Ectodermal cell (in vitro differentiated cells): ENCODE data around the gene RGS3.

Experiments
- H3K27ac ChIP-seq: 2 replicates; pipeline ENCODE4 v1.7.0; 2013; ENCODE audit warnings: mild to moderate bottlenecking, low read depth, low read length; ENCODE audit not compliant: insufficient read depth, poor library complexity, severe bottlenecking
- H3K27me3 ChIP-seq: 2 replicates; pipeline ENCODE4 v1.7.0; 2013; ENCODE audit warnings: mild to moderate bottlenecking, low read length; ENCODE audit not compliant: insufficient read depth, control insufficient read depth, poor library complexity, severe bottlenecking
- H3K36me3 ChIP-seq: one replicate; pipeline ENCODE4 v1.7.0; 2013; ENCODE audit warnings: low read length; ENCODE audit not compliant: control insufficient read depth, insufficient read depth
- H3K4me1 ChIP-seq: one replicate; pipeline ENCODE4 v1.7.0; 2013; ENCODE audit warnings: low read length; ENCODE audit not compliant: control insufficient read depth, insufficient read depth
- H3K4me3 ChIP-seq: 2 replicates; pipeline ENCODE4 v1.7.0; 2013; ENCODE audit warnings: low read depth, low read length, control low read depth; ENCODE audit not compliant: insufficient read depth
- H3K9me3 ChIP-seq: 2 replicates; pipeline ENCODE4 v1.7.0; 2013; ENCODE audit warnings: mild to moderate bottlenecking, low read length, moderate library complexity; ENCODE audit not compliant: control insufficient read depth
- WGBS, 2 experiments: methylation state at CpG; one replicate each; pipeline ENCODE4 v1.1.7; 2013; ENCODE audit warnings: missing lambda C conversion rate in 2 of 2; 5-methylcytosine and 5-hydroxymethylcytosine counted together

Gene RGS3

DNA sequence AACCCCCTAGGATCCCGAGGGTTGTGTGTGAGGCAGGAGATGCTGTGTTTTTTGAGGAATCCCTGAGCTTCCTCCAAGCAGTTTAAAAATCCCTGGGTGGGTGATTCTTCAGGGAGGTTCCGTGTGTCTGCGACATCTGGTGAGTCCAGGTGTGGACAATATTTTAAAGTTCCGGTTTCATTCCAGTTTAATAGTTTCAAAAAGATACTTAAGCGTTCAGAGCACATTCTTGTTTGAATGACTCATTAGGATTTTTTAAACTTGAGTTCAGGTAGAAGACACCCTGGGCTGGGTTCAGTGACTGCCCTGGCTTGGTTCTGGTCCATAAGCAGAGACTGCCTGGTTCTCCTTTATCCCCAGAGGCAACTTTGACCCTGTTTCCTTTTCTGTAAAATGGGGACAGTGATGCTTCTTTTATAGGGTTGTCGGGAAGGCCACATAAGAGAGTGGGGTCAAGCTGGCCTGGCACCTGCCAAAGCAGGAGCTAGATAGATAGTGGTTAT, 119.2 kb downstream of the RGS3 start:
- no peaks in the 10 kb centered on the region for H3K4me1 ChIP-seq
- H3K36me3 ChIP-seq = no peaks in the 10 kb centered on the region
- H3K27ac ChIP-seq = no peak overlapping the region
- WGBS, 2 experiments = 94% methylated on average over 6 of the region's 6 CpGs
- H3K4me3 ChIP-seq = no peak overlapping the region
- H3K27me3 ChIP-seq = no peaks in the 10 kb centered on the region
- H3K9me3 ChIP-seq = no peaks in the 10 kb centered on the region

DNA sequence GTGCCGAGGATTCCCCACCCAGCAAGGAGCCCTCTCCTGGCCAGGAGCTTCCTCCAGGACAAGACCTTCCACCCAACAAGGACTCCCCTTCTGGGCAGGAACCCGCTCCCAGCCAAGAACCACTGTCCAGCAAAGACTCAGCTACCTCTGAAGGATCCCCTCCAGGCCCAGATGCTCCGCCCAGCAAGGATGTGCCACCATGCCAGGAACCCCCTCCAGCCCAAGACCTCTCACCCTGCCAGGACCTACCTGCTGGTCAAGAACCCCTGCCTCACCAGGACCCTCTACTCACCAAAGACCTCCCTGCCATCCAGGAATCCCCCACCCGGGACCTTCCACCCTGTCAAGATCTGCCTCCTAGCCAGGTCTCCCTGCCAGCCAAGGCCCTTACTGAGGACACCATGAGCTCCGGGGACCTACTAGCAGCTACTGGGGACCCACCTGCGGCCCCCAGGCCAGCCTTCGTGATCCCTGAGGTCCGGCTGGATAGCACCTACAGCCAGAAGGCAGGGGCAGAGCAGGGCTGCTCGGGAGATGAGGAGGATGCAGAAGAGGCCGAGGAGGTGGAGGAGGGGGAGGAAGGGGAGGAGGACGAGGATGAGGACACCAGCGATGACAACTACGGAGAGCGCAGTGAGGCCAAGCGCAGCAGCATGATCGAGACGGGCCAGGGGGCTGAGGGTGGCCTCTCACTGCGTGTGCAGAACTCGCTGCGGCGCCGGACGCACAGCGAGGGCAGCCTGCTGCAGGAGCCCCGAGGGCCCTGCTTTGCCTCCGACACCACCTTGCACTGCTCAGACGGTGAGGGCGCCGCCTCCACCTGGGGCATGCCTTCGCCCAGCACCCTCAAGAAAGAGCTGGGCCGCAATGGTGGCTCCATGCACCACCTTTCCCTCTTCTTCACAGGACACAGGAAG, 120.2 kb downstream of the RGS3 start:
- Histone ChIP-seq H3K4me1 (no peaks in the 10 kb centered on the region), H3K36me3 (no peaks in the 10 kb centered on the region), H3K27me3 (no peaks in the 10 kb centered on the region), H3K4me3 (no peak overlapping the region), H3K27ac (no peak overlapping the region), H3K9me3 (no peaks in the 10 kb centered on the region)
- WGBS, 2 experiments = 94 to 95% methylated on average over 31 of the region's 31 CpGs

DNA sequence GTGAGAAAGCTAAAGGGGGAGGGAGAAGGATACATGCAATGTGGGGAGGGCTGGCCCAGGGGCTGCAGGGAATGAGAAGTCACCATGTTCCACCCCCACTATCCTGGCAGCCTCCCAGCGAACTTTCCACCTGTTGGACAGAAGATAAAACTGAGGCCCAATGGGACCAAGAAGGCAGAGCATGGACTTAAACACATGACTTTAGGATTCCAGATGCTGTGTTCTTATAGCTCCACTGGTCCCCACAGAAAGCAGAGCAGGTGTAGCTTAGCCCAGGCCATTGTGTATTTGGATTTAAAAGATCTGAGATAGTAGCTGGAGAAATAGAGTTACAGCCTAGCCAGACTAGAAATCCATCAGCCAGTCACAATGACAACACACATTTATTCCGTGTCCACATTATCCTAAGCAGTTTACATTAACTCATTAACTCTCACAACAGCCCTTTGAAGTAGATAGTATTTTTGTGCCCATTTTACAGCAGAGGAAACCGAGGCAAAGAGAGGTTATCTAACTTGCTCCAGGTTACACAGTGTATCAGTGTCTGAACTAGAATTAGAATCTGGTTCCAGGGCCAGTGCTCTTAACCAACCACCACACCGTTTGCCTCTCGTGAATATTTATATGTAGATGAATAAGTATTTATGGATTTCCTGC, 121.0 kb downstream of the RGS3 start:
- WGBS, 2 experiments = 87 to 96% methylated on average over 5 of the region's 5 CpGs
- Histone ChIP-seq H3K27me3 (no peaks in the 10 kb centered on the region), H3K4me3 (no peak overlapping the region)

DNA sequence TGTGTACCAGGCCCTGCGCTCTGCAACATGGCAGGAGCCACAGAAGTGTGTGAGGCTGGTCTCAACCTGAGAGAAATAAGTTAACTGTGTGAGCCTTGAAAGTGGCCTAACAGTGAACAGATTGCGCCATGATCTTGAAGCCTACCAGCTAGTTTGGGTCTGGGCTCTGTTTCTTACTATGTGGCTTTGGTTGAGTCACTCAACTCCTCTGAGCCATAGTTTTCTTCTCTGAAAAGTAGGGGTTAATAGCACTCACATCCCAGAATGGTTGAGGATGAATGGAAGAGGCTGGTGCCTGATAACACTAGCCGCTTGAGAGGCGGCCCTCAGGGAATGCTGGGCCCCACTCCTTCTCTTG, 121.5 kb downstream of the RGS3 start:
- H3K4me3 ChIP-seq = no peak overlapping the region
- 88 to 93% methylated on average over 4 of the region's 4 CpGs for WGBS, 2 experiments
- H3K9me3 ChIP-seq = no peaks in the 10 kb centered on the region
- peaks cover 5% of the 10 kb centered on the region for H3K4me1 ChIP-seq
- H3K27me3 ChIP-seq = no peaks in the 10 kb centered on the region
- no peaks in the 10 kb centered on the region for H3K36me3 ChIP-seq
- no peak overlapping the region for H3K27ac ChIP-seq

More for the DNA sequence above, 121.0 kb downstream of the RGS3 start:
- Histone ChIP-seq H3K27ac (no peak overlapping the region), H3K36me3 (no peaks in the 10 kb centered on the region), H3K9me3 (no peaks in the 10 kb centered on the region), H3K4me1 (peaks cover 5% of the 10 kb centered on the region)

DNA sequence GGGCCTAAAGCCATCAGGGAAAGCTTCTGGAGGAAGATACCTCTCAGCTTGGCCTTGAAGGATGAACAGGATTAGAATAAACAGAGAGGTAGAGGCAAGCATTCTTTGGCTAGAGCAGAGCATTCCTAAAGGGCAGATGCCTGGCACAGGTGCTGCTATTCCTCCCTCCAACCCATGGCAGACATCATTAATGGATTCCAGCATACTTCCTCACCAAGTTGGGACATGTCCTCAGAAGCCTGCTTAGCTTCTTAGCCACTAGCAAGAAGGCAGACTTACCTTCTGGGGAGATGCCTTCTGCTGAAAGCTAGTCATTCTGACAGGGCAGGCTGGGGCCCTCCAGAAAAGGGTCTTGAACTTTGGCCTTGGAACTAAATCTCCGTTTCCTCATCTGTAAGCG, 122.0 kb downstream of the RGS3 start:
- Histone ChIP-seq H3K36me3 (no peaks in the 10 kb centered on the region), H3K4me3 (no peak overlapping the region), H3K27ac (no peak overlapping the region), H3K27me3 (no peaks in the 10 kb centered on the region), H3K4me1 (peaks cover 5% of the 10 kb centered on the region), H3K9me3 (no peaks in the 10 kb centered on the region)
- WGBS, 2 experiments = 96 to 97% methylated on average over 2 of the region's 2 CpGs

DNA sequence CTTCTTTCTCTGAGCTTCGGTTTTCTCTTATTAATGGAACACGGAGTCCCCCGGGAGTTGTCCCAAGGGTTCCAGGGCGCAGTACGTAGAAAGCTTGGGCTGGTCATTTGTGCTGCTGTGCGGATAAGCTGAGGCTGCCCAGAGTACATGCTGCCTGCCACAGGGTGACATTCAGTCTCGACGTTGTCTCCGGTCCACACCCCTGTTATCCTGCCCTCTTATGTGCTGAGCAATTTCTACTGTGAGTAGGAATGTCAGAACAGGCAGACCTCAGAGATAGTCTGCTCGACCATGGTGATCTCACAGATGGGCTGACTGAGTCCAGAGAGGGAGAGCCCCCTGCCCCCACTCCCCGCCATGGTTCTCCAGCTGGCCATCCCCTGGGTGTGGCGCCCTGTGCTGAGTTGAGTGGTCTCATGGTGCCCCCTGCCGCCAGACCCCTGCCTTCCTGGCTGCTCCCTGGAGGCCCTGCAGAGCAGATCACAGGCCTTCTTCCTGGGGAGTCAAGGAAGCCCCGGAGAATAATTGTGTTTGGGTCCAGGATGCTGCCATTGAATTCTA, 124.0 kb downstream of the RGS3 start:
- 76 to 79% methylated on average over 14 of the region's 14 CpGs for WGBS, 2 experiments
- no peak overlapping the region for H3K4me3 ChIP-seq
- H3K4me1 ChIP-seq = peaks cover 5% of the 10 kb centered on the region
- H3K27ac ChIP-seq = no peak overlapping the region
- H3K27me3 ChIP-seq = no peaks in the 10 kb centered on the region
- no peaks in the 10 kb centered on the region for H3K36me3 ChIP-seq
- no peaks in the 10 kb centered on the region for H3K9me3 ChIP-seq

DNA sequence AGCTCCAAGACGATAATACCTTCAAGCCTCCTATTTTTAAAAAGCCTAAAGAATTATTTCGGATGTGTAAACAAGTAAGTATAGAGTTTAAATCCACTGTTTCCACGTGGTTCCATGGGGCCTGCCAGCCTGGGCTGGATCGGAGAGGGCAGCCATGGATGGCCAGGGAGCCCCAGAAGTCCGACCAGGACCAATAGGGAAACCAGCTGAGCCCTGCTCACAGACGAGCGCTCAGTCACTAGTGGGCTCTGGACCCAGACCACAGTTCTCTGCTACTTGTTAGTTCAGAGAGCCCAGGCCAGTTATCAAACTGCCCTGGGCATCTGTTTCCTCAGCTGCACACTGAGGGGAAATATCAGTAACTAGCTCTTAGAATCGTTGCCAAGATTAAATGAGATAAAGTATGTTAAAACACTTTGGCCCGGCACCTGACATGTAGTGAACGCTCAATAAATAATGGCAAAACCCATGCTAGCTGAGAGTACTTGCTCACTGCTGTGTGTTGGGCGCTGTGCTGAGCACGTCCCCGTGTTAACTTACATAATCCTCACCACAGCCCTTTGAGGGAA, 124.8 kb downstream of the RGS3 start:
- no peaks in the 10 kb centered on the region for H3K9me3 ChIP-seq
- no peaks in the 10 kb centered on the region for H3K36me3 ChIP-seq
- no peak overlapping the region for H3K4me3 ChIP-seq
- peaks cover 12% of the 10 kb centered on the region for H3K4me1 ChIP-seq
- H3K27me3 ChIP-seq = no peaks in the 10 kb centered on the region
- no peak overlapping the region for H3K27ac ChIP-seq
- WGBS, 2 experiments = 94% methylated on average over 13 of the region's 13 CpGs

DNA sequence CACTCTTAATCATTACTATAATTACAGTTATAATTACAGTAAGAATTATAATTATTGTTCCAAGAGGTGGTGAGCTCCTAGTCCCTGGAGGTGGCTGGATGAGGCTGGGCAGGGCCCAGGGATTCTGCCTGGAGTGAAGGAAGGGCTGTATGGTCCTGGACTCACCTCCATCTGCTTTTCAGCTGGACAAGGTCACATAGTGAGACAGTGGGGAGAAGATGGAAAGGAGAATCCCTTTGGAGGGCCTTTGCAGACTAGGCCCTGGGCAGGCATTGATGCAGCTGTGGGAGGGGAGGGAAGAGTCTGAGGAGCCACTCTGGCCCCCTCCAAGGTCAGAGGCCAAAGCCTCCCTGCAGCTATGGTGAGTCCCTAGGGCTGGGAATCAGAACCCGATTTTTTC, 125.4 kb downstream of the RGS3 start:
- WGBS, 2 experiments = 73 to 81% methylated on average over 1 of the region's 1 CpG
- no peaks in the 10 kb centered on the region for H3K9me3 ChIP-seq
- no peaks in the 10 kb centered on the region for H3K27me3 ChIP-seq
- H3K4me1 ChIP-seq = peaks cover 15% of the 10 kb centered on the region
- H3K27ac ChIP-seq = no peak overlapping the region
- no peaks in the 10 kb centered on the region for H3K36me3 ChIP-seq
- H3K4me3 ChIP-seq = no peak overlapping the region

DNA sequence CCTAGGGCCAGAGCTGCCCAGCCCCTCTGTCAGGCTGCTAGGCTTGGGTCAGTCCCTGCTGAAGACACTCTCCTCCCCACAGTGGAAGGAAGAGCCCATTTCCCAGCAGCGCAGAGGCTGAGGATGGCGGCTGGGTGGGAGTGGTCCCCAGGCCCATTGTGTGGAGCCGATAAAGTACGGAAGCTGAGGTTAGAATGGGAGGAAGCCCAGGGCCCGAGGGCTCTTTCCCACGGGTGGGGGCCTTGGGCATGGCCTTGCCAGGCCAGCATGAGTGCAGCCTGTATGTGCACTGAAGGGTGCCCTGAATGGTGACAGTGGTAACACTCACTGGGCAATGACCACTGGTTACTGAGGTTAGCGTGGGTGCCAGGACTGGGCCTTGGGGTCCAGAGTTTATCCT, 125.9 kb downstream of the RGS3 start:
- no peak overlapping the region for H3K27ac ChIP-seq
- H3K4me1 ChIP-seq = peaks cover 15% of the 10 kb centered on the region
- H3K9me3 ChIP-seq = no peaks in the 10 kb centered on the region
- H3K36me3 ChIP-seq = no peaks in the 10 kb centered on the region
- H3K4me3 ChIP-seq = no peak overlapping the region
- no peaks in the 10 kb centered on the region for H3K27me3 ChIP-seq
- WGBS, 2 experiments = 88 to 90% methylated on average over 7 of the region's 7 CpGs

DNA sequence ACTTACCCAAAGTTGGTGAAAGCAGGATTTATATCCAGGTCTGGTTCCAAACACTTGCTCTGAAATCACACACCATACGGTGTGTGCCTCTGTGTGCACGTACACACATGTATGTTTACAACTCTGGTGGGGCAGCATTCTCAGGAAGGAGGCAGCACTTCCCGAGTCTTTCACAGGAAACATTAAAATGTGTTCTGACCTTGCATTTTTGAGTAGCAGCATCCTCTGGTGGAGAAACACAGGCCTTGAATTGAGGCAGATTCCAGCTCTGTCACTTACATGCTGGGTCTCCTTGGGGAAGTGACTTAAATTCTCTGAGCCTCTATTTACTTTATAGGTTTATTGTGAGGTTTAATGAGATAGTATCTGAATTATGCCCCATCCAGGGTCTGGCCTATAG, 126.4 kb downstream of the RGS3 start:
- Histone ChIP-seq H3K36me3 (no peaks in the 10 kb centered on the region), H3K9me3 (no peaks in the 10 kb centered on the region), H3K27me3 (no peaks in the 10 kb centered on the region), H3K27ac (no peak overlapping the region), H3K4me3 (no peak overlapping the region), H3K4me1 (peaks cover 18% of the 10 kb centered on the region)
- WGBS, 2 experiments = 81 to 86% methylated on average over 3 of the region's 3 CpGs
